ENCODE measurements around the gene SYTL1. TPM values are rescaled to one million over a fixed set of nuclear protein-coding genes. Genes with fewer than 3 reads are reported as not detected.

Gene SYTL1
- total RNA-seq, 1 experiment from 2014 or later, result 75.9 TPM

- H4K20me1 ChIP-seq (ENCODE audit: insufficient read depth), result no peaks in the 10 kb centered on the region
- no peak for TF ChIP-seq ELF1 (IDR thresholded peaks at IDR 0.05; ENCODE audit: borderline replicate concordance, low read depth)
- TF ChIP-seq YY1 (IDR thresholded peaks at IDR 0.05; ENCODE audit: extremely low read depth, insufficient replicate concordance, low read depth, low read length), result no peak
- no peak for TF ChIP-seq SP1 (IDR thresholded peaks at IDR 0.05; ENCODE audit: low read depth)
- no peak for TF ChIP-seq ZBTB33 (IDR thresholded peaks at IDR 0.05; ENCODE audit: extremely low read depth, insufficient replicate concordance, low read length)
- no peak for TF ChIP-seq ZFX (IDR thresholded peaks at IDR 0.05)
- no peak for TF ChIP-seq ZNF274 (IDR thresholded peaks at IDR 0.05; ENCODE audit: low read depth, low read length)
- TF ChIP-seq CEBPB (IDR thresholded peaks at IDR 0.05; ENCODE audit: low read depth), result no peak
- TF ChIP-seq SRF (IDR thresholded peaks at IDR 0.05; ENCODE audit: low read depth), result no peak
- no peak for TF ChIP-seq EGR1 (IDR thresholded peaks at IDR 0.05; ENCODE audit: low read depth)
- TF ChIP-seq TCF7L2 (IDR thresholded peaks at IDR 0.05; ENCODE audit: borderline replicate concordance, extremely low read depth, insufficient read depth, insufficient read length), result no peak
- TF ChIP-seq POLR2AphosphoS5 (IDR thresholded peaks at IDR 0.05; ENCODE audit: low read depth, low read length), result no peak
- TF ChIP-seq POLR2A (IDR thresholded peaks at IDR 0.05; ENCODE audit: borderline replicate concordance, extremely low read depth, insufficient read depth, insufficient read length), result no peak
- no peak for TF ChIP-seq ATF3 (IDR thresholded peaks at IDR 0.05)
- TF ChIP-seq RAD21 (IDR thresholded peaks at IDR 0.05; ENCODE audit: low read depth), result no peak
- TF ChIP-seq SIN3A (IDR thresholded peaks at IDR 0.05; ENCODE audit: low read depth), result no peak
- no peak for TF ChIP-seq REST (IDR thresholded peaks at IDR 0.05; ENCODE audit: low read depth)
- no peak for TF ChIP-seq CTCF (IDR thresholded peaks at IDR 0.05 in 2 of 3, conservative IDR thresholded peaks at IDR 0.05 in 1 of 3; ENCODE audit: borderline replicate concordance in 1 of 3, insufficient read depth in 1 of 3, low read depth in 2 of 3, low read length in 2 of 3)
- TF ChIP-seq JUND (IDR thresholded peaks at IDR 0.05), result no peak
- H3K36me3 ChIP-seq (ENCODE audit: control insufficient read depth in 1 of 2, insufficient read depth in 2 of 2, low read length in 2 of 2), result no peaks in the 10 kb centered on the region
- ATAC-seq (no peak), DNase-seq (ENCODE audit: low read depth, low spot score) (no peak)
- POLR2A ChIA-PET, result no interaction called here
- H3K79me2 ChIP-seq (ENCODE audit: insufficient read depth, low read length), result no peaks in the 10 kb centered on the region
- H3K27me3 ChIP-seq (ENCODE audit: insufficient read depth, low read length), result no peaks in the 10 kb centered on the region
- H3K4me2 ChIP-seq (ENCODE audit: low read length), result no peak overlapping the region
- no peak overlapping the region for H3K9ac ChIP-seq (ENCODE audit: low read length)
- no peak overlapping the region for H3K4me3 ChIP-seq (replicated peaks in 1 of 2; ENCODE audit: low read depth in 1 of 2, low read length in 2 of 2)
- H2AFZ ChIP-seq (ENCODE audit: low read depth, low read length, poor library complexity, severe bottlenecking), result no peak overlapping the region
- H3K4me1 ChIP-seq (ENCODE audit: control insufficient read depth in 1 of 2, insufficient read depth in 2 of 2, low read length in 2 of 2), result peaks cover 6 to 19% of the 10 kb centered on the region in 2 experiments; a peak in 3 of 4 replicates
- no peaks in the 10 kb centered on the region for H3K9me2 ChIP-seq (ENCODE audit: insufficient read depth)
- intact Hi-C loops (cut with micrococcal nuclease), result no loop called here
- H3K27ac ChIP-seq (ENCODE audit: low read depth, low read length), result no peak overlapping the region
- H3K9me3 ChIP-seq (ENCODE audit: control insufficient read depth in 1 of 2, insufficient read depth in 1 of 2, low read depth in 1 of 2, low read length in 2 of 2), result no peaks in the 10 kb centered on the region
- BruUV-seq (replicated peaks), result no TSS peak
- RAD21 ChIA-PET (ENCODE audit: low non-redundant PET in 1 of 2, low total read pairs in 2 of 2, uncharacterized antibody in 2 of 2, unreplicated experiment in 2 of 2), result no interaction called here
- CTCF ChIA-PET, result interaction anchor here (1.6 to 6.5 kb wide), 2 partner anchors 62 to 93 kb away, joined by 4 to 65 read pairs; no protein-coding TSS in a partner anchor
These were observed 38.3 kb upstream of the SYTL1 start for GRCh38 chr1:27303509-27303908.
